ENCODE results near the gene PDGFRA.

The PDGFRA gene

DNA sequence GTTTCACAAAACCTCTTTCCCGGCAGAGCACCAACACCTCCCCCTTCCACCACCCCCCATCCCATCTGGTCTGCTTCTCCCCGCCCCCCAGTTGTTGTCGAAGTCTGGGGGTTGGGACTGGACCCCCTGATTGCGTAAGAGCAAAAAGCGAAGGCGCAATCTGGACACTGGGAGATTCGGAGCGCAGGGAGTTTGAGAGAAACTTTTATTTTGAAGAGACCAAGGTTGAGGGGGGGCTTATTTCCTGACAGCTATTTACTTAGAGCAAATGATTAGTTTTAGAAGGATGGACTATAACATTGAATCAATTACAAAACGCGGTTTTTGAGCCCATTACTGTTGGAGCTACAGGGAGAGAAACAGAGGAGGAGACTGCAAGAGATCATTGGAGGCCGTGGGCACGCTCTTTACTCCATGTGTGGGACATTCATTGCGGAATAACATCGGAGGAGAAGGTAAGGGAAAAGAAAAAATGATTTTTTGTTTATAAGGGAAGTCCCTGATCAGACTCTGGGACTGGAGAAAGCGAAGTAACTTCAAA, at the start of gene PDGFRA:
TSS of gene PDGFRA (plus strand) at position 333 of the 541 bp plus-strand sequence. CDS start 29,476 bp downstream, outside the sequence.
- no peak within 1 kb of the TSS for H3K27ac ChIP-seq (ENCODE audit: poor library complexity, severe bottlenecking)
- H3K36me3 ChIP-seq (ENCODE audit: low read depth), result no peaks in the 10 kb centered on the region
- DNase-seq (ENCODE audit: low spot score) (no peak), ATAC-seq (ENCODE audit: low read depth) (no peak)
- no peaks in the 10 kb centered on the region for H3K9me3 ChIP-seq (ENCODE audit: severe bottlenecking)
- H3K27me3 ChIP-seq (ENCODE audit: insufficient read depth, poor library complexity, severe bottlenecking), result peaks cover 69% of the 10 kb centered on the region
- TF ChIP-seq, protein P1, sequence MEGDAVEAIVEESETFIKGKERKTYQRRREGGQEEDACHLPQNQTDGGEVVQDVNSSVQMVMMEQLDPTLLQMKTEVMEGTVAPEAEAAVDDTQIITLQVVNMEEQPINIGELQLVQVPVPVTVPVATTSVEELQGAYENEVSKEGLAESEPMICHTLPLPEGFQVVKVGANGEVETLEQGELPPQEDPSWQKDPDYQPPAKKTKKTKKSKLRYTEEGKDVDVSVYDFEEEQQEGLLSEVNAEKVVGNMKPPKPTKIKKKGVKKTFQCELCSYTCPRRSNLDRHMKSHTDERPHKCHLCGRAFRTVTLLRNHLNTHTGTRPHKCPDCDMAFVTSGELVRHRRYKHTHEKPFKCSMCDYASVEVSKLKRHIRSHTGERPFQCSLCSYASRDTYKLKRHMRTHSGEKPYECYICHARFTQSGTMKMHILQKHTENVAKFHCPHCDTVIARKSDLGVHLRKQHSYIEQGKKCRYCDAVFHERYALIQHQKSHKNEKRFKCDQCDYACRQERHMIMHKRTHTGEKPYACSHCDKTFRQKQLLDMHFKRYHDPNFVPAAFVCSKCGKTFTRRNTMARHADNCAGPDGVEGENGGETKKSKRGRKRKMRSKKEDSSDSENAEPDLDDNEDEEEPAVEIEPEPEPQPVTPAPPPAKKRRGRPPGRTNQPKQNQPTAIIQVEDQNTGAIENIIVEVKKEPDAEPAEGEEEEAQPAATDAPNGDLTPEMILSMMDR (IDR thresholded peaks at IDR 0.05; ENCODE audit: poor library complexity, severe bottlenecking), result no peak
- H3K4me1 ChIP-seq (ENCODE audit: insufficient read depth, poor library complexity, severe bottlenecking), result peaks cover 3% of the 10 kb centered on the region
- H3K4me3 ChIP-seq (ENCODE audit: severe bottlenecking), result peak within 1 kb of the TSS; percentile 32

DNA sequence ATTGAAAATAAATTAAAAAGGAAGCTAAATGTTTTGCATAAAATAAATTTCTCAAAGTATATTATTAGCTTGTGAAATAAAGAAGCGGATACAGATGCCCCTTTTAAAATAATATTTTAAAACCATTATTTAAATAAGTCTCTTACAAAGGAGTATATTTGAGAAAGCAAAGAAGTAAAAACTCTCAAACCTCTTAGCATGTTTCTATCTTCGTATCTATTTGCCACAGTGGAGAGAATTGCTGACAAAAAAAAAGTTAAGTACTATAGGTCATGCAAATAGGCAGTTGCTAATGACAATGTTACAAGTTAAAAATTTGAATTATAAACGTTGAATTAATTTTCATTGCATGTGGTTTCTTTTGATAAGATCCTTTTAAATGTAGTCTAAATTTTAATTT, 44.5 kb upstream of the PDGFRA start:
- no peak overlapping the region for H3K4me3 ChIP-seq (ENCODE audit: severe bottlenecking)
- DNase-seq (ENCODE audit: low spot score) (no peak), ATAC-seq (ENCODE audit: low read depth) (no peak)
- H3K27me3 ChIP-seq (ENCODE audit: insufficient read depth, poor library complexity, severe bottlenecking), result no peaks in the 10 kb centered on the region
- no peaks in the 10 kb centered on the region for H3K4me1 ChIP-seq (ENCODE audit: insufficient read depth, poor library complexity, severe bottlenecking)
- H3K27ac ChIP-seq (ENCODE audit: poor library complexity, severe bottlenecking), result no peak overlapping the region
- TF ChIP-seq, protein P1 (IDR thresholded peaks at IDR 0.05; ENCODE audit: poor library complexity, severe bottlenecking), result no peak
- H3K9me3 ChIP-seq (ENCODE audit: severe bottlenecking), result no peaks in the 10 kb centered on the region
- H3K36me3 ChIP-seq (ENCODE audit: low read depth), result no peaks in the 10 kb centered on the region

DNA sequence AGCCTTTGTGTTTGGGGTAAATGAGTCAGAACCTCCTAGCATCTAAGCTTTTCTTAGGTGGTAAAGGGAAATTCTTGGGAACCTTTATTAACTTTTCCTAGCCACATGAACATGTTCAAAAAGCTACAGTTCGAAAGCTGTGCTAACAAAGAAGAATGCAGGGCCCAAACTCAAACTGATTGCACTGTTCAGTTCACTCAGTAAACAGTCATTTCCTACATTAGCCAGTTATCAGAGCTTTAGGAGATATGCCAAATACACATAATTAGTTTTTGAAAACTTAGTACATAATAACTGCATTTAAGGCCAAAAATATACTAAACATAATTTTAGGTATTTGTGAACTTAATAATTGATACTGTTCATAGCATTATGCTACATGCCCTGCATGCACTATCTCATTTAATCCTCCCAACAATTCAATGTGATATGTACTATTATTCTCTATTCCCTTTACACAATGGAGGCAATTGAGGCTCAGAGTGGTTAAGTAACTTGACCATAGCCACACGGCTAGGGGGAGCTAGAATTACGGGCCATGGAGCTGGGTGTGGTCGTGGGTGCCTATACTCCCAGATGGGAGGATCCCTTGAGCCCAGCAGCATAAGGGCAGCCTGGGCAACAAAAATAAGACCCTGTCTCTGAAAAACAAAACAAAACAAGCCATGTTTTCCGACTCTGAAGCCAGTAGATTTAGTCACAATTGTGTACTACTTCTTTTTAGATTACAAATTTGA, 43.9 kb upstream of the PDGFRA start:
- H3K36me3 ChIP-seq (ENCODE audit: low read depth), result no peaks in the 10 kb centered on the region
- no peaks in the 10 kb centered on the region for H3K4me1 ChIP-seq (ENCODE audit: insufficient read depth, poor library complexity, severe bottlenecking)
- no peaks in the 10 kb centered on the region for H3K27me3 ChIP-seq (ENCODE audit: insufficient read depth, poor library complexity, severe bottlenecking)
- H3K9me3 ChIP-seq (ENCODE audit: severe bottlenecking), result no peaks in the 10 kb centered on the region
- ATAC-seq (ENCODE audit: low read depth) (no peak), DNase-seq (ENCODE audit: low spot score) (no peak)
- no peak overlapping the region for H3K4me3 ChIP-seq (ENCODE audit: severe bottlenecking)
- H3K27ac ChIP-seq (ENCODE audit: poor library complexity, severe bottlenecking), result no peak overlapping the region
- TF ChIP-seq, protein P1 (IDR thresholded peaks at IDR 0.05; ENCODE audit: poor library complexity, severe bottlenecking), result no peak

DNA sequence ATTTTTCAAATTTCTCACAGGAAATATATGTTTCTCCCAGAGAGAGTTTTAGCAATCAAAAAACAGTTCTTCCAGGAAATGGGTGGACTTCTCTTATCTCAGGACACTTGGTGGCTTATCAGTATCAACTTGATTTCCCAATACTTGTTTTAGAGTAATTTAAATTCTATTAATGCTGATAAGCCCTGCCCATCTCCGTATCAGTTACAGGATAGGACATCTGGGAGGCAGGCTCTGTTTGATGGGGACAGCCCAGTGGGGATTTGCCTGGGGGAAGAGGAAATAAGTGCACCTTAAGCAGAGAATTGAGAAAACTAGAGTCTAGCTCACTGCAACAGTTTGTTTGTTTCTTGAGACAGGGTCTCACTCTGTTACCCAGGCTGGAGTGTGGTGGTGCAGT, 43.2 kb upstream of the PDGFRA start:
- Histone ChIP-seq H3K36me3 (ENCODE audit: low read depth) (no peaks in the 10 kb centered on the region), H3K9me3 (ENCODE audit: severe bottlenecking) (no peaks in the 10 kb centered on the region), H3K4me1 (ENCODE audit: insufficient read depth, poor library complexity, severe bottlenecking) (no peaks in the 10 kb centered on the region), H3K27ac (ENCODE audit: poor library complexity, severe bottlenecking) (no peak overlapping the region), H3K27me3 (ENCODE audit: insufficient read depth, poor library complexity, severe bottlenecking) (no peaks in the 10 kb centered on the region), H3K4me3 (ENCODE audit: severe bottlenecking) (no peak overlapping the region)
- no peak for ATAC-seq (ENCODE audit: low read depth)
- DNase-seq (ENCODE audit: low spot score), result no peak
- TF ChIP-seq, protein P1 (IDR thresholded peaks at IDR 0.05; ENCODE audit: poor library complexity, severe bottlenecking), result no peak

DNA sequence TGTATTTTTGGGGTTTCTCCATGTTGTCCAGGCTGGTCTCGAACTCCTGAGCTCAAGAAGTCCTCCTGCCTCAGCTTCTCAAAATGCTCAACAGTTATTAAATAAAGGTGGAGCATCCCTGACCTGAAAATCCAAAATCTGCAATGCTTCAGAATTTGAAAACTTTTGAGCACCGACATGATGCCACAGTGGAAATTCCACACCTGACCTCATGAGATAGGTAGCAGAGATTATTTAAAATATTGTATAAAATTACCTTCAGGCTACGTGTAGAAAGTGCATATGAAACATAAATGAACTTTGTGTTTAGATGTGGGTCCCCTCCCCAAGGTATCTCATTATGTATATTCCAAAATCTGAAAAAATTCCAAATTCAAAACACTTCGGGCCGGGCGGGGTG, 42.7 kb upstream of the PDGFRA start:
- DNase-seq (ENCODE audit: low spot score), result no peak
- no peaks in the 10 kb centered on the region for H3K27me3 ChIP-seq (ENCODE audit: insufficient read depth, poor library complexity, severe bottlenecking)
- TF ChIP-seq, protein P1 (IDR thresholded peaks at IDR 0.05; ENCODE audit: poor library complexity, severe bottlenecking), result no peak
- no peaks in the 10 kb centered on the region for H3K36me3 ChIP-seq (ENCODE audit: low read depth)
- H3K27ac ChIP-seq (ENCODE audit: poor library complexity, severe bottlenecking), result no peak overlapping the region
- H3K4me1 ChIP-seq (ENCODE audit: insufficient read depth, poor library complexity, severe bottlenecking), result no peaks in the 10 kb centered on the region
- ATAC-seq (ENCODE audit: low read depth), result no peak
- H3K9me3 ChIP-seq (ENCODE audit: severe bottlenecking), result no peaks in the 10 kb centered on the region
- no peak overlapping the region for H3K4me3 ChIP-seq (ENCODE audit: severe bottlenecking)

Data from RWPE2 (cell line).